Measurements from ENCODE around the gene ZFP92. TPM values are rescaled to one million over a fixed set of nuclear protein-coding genes. Genes with fewer than 3 reads are reported as not detected.

ZFP92 gene
- total RNA-seq, 1 donor from 2014 or later: 1.5 TPM

GRCh38 chrX:153426204-153426603 is 14.9 kb downstream of the ZFP92 start:
- DNase-seq: no peak
- Mint-ChIP-seq H3K27ac (no peak overlapping the region), H3K27me3 (peaks cover 1% of the 10 kb centered on the region), H3K36me3 (ENCODE audit: low read depth) (no peaks in the 10 kb centered on the region), H3K4me3 (no peak overlapping the region), H3K9me3 (no peaks in the 10 kb centered on the region), H3K4me1 (no peaks in the 10 kb centered on the region)
- intact Hi-C loops (cut with micrococcal nuclease): no loop called here

- no peaks in the 10 kb centered on the region for H3K36me3 Mint-ChIP-seq (ENCODE audit: low read depth)
These were observed 19.5 kb downstream of the ZFP92 start for GRCh38 chrX:153430796-153431195.

GRCh38 chrX:153433161-153433680 is 21.9 kb downstream of the ZFP92 start:
- Mint-ChIP-seq H3K36me3 (ENCODE audit: low read depth) (no peaks in the 10 kb centered on the region), H3K27ac (no peak overlapping the region), H3K4me3 (no peak overlapping the region), H3K4me1 (no peaks in the 10 kb centered on the region), H3K27me3 (peaks cover 1% of the 10 kb centered on the region), H3K9me3 (no peaks in the 10 kb centered on the region)
- intact Hi-C loops (cut with micrococcal nuclease): no loop called here
- DNase-seq: no peak

More at GRCh38 chrX:153430796-153431195, 19.5 kb downstream of the ZFP92 start:
- Mint-ChIP-seq H3K9me3 (no peaks in the 10 kb centered on the region), H3K4me3 (no peak overlapping the region), H3K27me3 (peaks cover 1% of the 10 kb centered on the region), H3K4me1 (no peaks in the 10 kb centered on the region), H3K27ac (no peak overlapping the region)
- DNase-seq: no peak
- intact Hi-C loops (cut with micrococcal nuclease): no loop called here

GRCh38 chrX:153433781-153434285 is 22.6 kb downstream of the ZFP92 start:
- no peak for DNase-seq
- intact Hi-C loops (cut with micrococcal nuclease): no loop called here
- H3K4me3 Mint-ChIP-seq: no peak overlapping the region
- H3K36me3 Mint-ChIP-seq (ENCODE audit: low read depth): no peaks in the 10 kb centered on the region
- no peaks in the 10 kb centered on the region for H3K9me3 Mint-ChIP-seq
- H3K27ac Mint-ChIP-seq: no peak overlapping the region
- no peaks in the 10 kb centered on the region for H3K4me1 Mint-ChIP-seq
- H3K27me3 Mint-ChIP-seq: peaks cover 1% of the 10 kb centered on the region

GRCh38 chrX:153434801-153435200 is 23.5 kb downstream of the ZFP92 start:
- Mint-ChIP-seq H3K27me3 (no peaks in the 10 kb centered on the region), H3K27ac (no peak overlapping the region), H3K9me3 (no peaks in the 10 kb centered on the region), H3K4me3 (no peak overlapping the region), H3K4me1 (no peaks in the 10 kb centered on the region), H3K36me3 (ENCODE audit: low read depth) (no peaks in the 10 kb centered on the region)
- DNase-seq: no peak
- intact Hi-C loops (cut with micrococcal nuclease): no loop called here

- intact Hi-C loops (cut with micrococcal nuclease): no loop called here
- no peak overlapping the region for H3K4me3 Mint-ChIP-seq
- no peaks in the 10 kb centered on the region for H3K4me1 Mint-ChIP-seq
- no peaks in the 10 kb centered on the region for H3K36me3 Mint-ChIP-seq (ENCODE audit: low read depth)
- no peak for DNase-seq
- no peak overlapping the region for H3K27ac Mint-ChIP-seq
- H3K9me3 Mint-ChIP-seq: no peaks in the 10 kb centered on the region
- H3K27me3 Mint-ChIP-seq: no peaks in the 10 kb centered on the region
These were observed 24.6 kb downstream of the ZFP92 start for GRCh38 chrX:153435845-153436244.

GRCh38 chrX:153438532-153438931 is 27.3 kb downstream of the ZFP92 start:
- DNase-seq: no peak
- Mint-ChIP-seq H3K4me3 (no peak overlapping the region), H3K4me1 (no peaks in the 10 kb centered on the region), H3K27me3 (no peaks in the 10 kb centered on the region), H3K9me3 (no peaks in the 10 kb centered on the region), H3K36me3 (ENCODE audit: low read depth) (no peaks in the 10 kb centered on the region), H3K27ac (no peak overlapping the region)
- intact Hi-C loops (cut with micrococcal nuclease): no loop called here

- Mint-ChIP-seq H3K27ac (no peak overlapping the region), H3K27me3 (no peaks in the 10 kb centered on the region), H3K4me1 (no peaks in the 10 kb centered on the region), H3K36me3 (ENCODE audit: low read depth) (no peaks in the 10 kb centered on the region), H3K9me3 (no peaks in the 10 kb centered on the region), H3K4me3 (no peak overlapping the region)
- intact Hi-C loops (cut with micrococcal nuclease): no loop called here
- no peak for DNase-seq
These were observed 28.7 kb downstream of the ZFP92 start for GRCh38 chrX:153439977-153440376.

- Mint-ChIP-seq H3K36me3 (ENCODE audit: low read depth) (no peaks in the 10 kb centered on the region), H3K27ac (no peak overlapping the region), H3K4me3 (no peak overlapping the region), H3K9me3 (no peaks in the 10 kb centered on the region), H3K27me3 (no peaks in the 10 kb centered on the region), H3K4me1 (no peaks in the 10 kb centered on the region)
- DNase-seq: no peak
- intact Hi-C loops (cut with micrococcal nuclease): no loop called here
These were observed 29.4 kb downstream of the ZFP92 start for GRCh38 chrX:153440556-153441135.

- Mint-ChIP-seq H3K27ac (no peak overlapping the region), H3K4me3 (no peak overlapping the region), H3K4me1 (no peaks in the 10 kb centered on the region), H3K27me3 (no peaks in the 10 kb centered on the region), H3K36me3 (ENCODE audit: low read depth) (no peaks in the 10 kb centered on the region), H3K9me3 (no peaks in the 10 kb centered on the region)
- no peak for DNase-seq
- intact Hi-C loops (cut with micrococcal nuclease): no loop called here
These were observed 30.0 kb downstream of the ZFP92 start for GRCh38 chrX:153441296-153441695.

- intact Hi-C loops (cut with micrococcal nuclease): no loop called here
- Mint-ChIP-seq H3K4me3 (no peak overlapping the region), H3K36me3 (ENCODE audit: low read depth) (no peaks in the 10 kb centered on the region), H3K9me3 (no peaks in the 10 kb centered on the region), H3K27me3 (no peaks in the 10 kb centered on the region), H3K27ac (no peak overlapping the region), H3K4me1 (no peaks in the 10 kb centered on the region)
- no peak for DNase-seq
These were observed 30.7 kb downstream of the ZFP92 start for GRCh38 chrX:153441981-153442380.

GRCh38 chrX:153442463-153442862 is 31.2 kb downstream of the ZFP92 start:
- H3K4me1 Mint-ChIP-seq: no peaks in the 10 kb centered on the region
- no peak overlapping the region for H3K27ac Mint-ChIP-seq
- H3K9me3 Mint-ChIP-seq: no peaks in the 10 kb centered on the region
- no peaks in the 10 kb centered on the region for H3K27me3 Mint-ChIP-seq
- no peak for DNase-seq
- no peaks in the 10 kb centered on the region for H3K36me3 Mint-ChIP-seq (ENCODE audit: low read depth)
- intact Hi-C loops (cut with micrococcal nuclease): no loop called here
- no peak overlapping the region for H3K4me3 Mint-ChIP-seq

GRCh38 chrX:153443476-153444332 is 32.4 kb downstream of the ZFP92 start:
- no peak overlapping the region for H3K4me3 Mint-ChIP-seq
- H3K27ac Mint-ChIP-seq: no peak overlapping the region
- intact Hi-C loops (cut with micrococcal nuclease): no loop called here
- H3K9me3 Mint-ChIP-seq: no peaks in the 10 kb centered on the region
- no peaks in the 10 kb centered on the region for H3K4me1 Mint-ChIP-seq
- H3K36me3 Mint-ChIP-seq (ENCODE audit: low read depth): no peaks in the 10 kb centered on the region
- no peaks in the 10 kb centered on the region for H3K27me3 Mint-ChIP-seq
- no peak for DNase-seq

GRCh38 chrX:153444333-153445011 is 33.2 kb downstream of the ZFP92 start:
- H3K27ac Mint-ChIP-seq: no peak overlapping the region
- H3K36me3 Mint-ChIP-seq (ENCODE audit: low read depth): no peaks in the 10 kb centered on the region
- intact Hi-C loops (cut with micrococcal nuclease): no loop called here
- no peak overlapping the region for H3K4me3 Mint-ChIP-seq
- H3K27me3 Mint-ChIP-seq: no peaks in the 10 kb centered on the region
- H3K4me1 Mint-ChIP-seq: no peaks in the 10 kb centered on the region
- no peak for DNase-seq
- H3K9me3 Mint-ChIP-seq: no peaks in the 10 kb centered on the region

Measured in activated CD4-positive, alpha-beta T cell treated with anti-CD3 and anti-CD28 coated beads, Interleukin-2, amount 10 ng/mL, durations not matched to agents 24 days and 14 days (primary cell).